HepG2 (cell line): ENCODE data around the gene MAN1A2.

Experiments
- ZFX ChIP-seq: sonication (generic); formaldehyde crosslinking; IDR thresholded peaks from 2 replicates; pipeline ENCODE4 v1.4.0; 2020; ENCODE audit warnings: mild to moderate bottlenecking, low read depth, missing genetic modification reagents, moderate library complexity
- TF ChIP-seq, protein P1 (sequence below): sonication (generic); formaldehyde crosslinking; IDR thresholded peaks from 2 replicates; pipeline ENCODE4 v1.5.0; 2020; ENCODE audit warnings: mild to moderate bottlenecking, missing genetic modification reagents, moderate library complexity

DNA sequence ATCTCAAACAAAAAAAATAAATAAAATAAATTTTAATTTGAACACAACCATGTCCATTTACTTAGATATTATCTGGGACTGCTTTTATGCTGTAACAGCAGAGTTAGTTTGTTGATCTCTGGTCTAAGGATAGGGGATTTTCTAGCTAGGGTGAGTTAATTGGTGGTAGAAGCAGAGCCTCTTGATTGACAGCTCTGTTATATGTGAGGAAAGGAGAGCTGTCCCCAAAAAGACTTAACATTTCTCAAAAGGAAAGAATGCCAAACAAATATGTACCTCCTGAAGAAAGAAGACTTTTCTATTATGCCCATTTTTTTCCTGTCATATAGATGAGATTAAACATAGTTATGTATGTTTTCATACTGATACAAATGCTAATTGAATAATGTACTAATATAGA lies 37.8 kb downstream of the MAN1A2 start:
- TF ChIP-seq ZFX (CRISPR knock-in tag): no peak
- TF ChIP-seq, protein P1, sequence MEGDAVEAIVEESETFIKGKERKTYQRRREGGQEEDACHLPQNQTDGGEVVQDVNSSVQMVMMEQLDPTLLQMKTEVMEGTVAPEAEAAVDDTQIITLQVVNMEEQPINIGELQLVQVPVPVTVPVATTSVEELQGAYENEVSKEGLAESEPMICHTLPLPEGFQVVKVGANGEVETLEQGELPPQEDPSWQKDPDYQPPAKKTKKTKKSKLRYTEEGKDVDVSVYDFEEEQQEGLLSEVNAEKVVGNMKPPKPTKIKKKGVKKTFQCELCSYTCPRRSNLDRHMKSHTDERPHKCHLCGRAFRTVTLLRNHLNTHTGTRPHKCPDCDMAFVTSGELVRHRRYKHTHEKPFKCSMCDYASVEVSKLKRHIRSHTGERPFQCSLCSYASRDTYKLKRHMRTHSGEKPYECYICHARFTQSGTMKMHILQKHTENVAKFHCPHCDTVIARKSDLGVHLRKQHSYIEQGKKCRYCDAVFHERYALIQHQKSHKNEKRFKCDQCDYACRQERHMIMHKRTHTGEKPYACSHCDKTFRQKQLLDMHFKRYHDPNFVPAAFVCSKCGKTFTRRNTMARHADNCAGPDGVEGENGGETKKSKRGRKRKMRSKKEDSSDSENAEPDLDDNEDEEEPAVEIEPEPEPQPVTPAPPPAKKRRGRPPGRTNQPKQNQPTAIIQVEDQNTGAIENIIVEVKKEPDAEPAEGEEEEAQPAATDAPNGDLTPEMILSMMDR (CRISPR knock-in tag): no peak
